ENCODE results near the gene HK1.
"Not testable (repeated sequence)": the region's sequence is repeated elsewhere in the genome, so short reads cannot be mapped to it uniquely, and the experiment has no call there.

HK1 gene

GRCh38 chr10:69303632-69304051, 25.3 kb downstream of the HK1 start:
- no peak for TF ChIP-seq CTCF (IDR thresholded peaks at IDR 0.05; ENCODE audit: low read depth, low read length, missing control alignments)
- no peak overlapping the region for H3K4me3 ChIP-seq (ENCODE audit: low read depth, low read length)
- DNase-seq (ENCODE audit: low read depth): no peak

- no peak overlapping the region for H3K4me3 ChIP-seq (ENCODE audit: low read depth, low read length)
- DNase-seq (ENCODE audit: low read depth): no peak
- TF ChIP-seq CTCF (IDR thresholded peaks at IDR 0.05; ENCODE audit: low read depth, low read length, missing control alignments): no peak
Measured at GRCh38 chr10:69306421-69306820, 28.1 kb downstream of the HK1 start.

GRCh38 chr10:69307434-69307833, 29.1 kb downstream of the HK1 start:
- TF ChIP-seq CTCF (IDR thresholded peaks at IDR 0.05; ENCODE audit: low read depth, low read length, missing control alignments): no peak
- no peak for DNase-seq (ENCODE audit: low read depth)
- no peak overlapping the region for H3K4me3 ChIP-seq (ENCODE audit: low read depth, low read length)

GRCh38 chr10:69308304-69308703, 30.0 kb downstream of the HK1 start:
- not testable (repeated sequence) for DNase-seq (ENCODE audit: low read depth); H3K4me3 ChIP-seq (ENCODE audit: low read depth, low read length)

- DNase-seq (ENCODE audit: low read depth): no peak
- TF ChIP-seq CTCF (IDR thresholded peaks at IDR 0.05; ENCODE audit: low read depth, low read length, missing control alignments): no peak
- no peak overlapping the region for H3K4me3 ChIP-seq (ENCODE audit: low read depth, low read length)
Measured at GRCh38 chr10:69311309-69311708, 33.0 kb downstream of the HK1 start.

- no peak overlapping the region for H3K4me3 ChIP-seq (ENCODE audit: low read depth, low read length)
- DNase-seq (ENCODE audit: low read depth): no peak
- TF ChIP-seq CTCF (IDR thresholded peaks at IDR 0.05; ENCODE audit: low read depth, low read length, missing control alignments): no peak
Measured at GRCh38 chr10:69312528-69312927, 34.2 kb downstream of the HK1 start.

- no peak for TF ChIP-seq CTCF (IDR thresholded peaks at IDR 0.05; ENCODE audit: low read depth, low read length, missing control alignments)
- no peak for DNase-seq (ENCODE audit: low read depth)
- H3K4me3 ChIP-seq (ENCODE audit: low read depth, low read length): no peak overlapping the region
Measured at GRCh38 chr10:69315100-69315542, 36.8 kb downstream of the HK1 start.

All from GM12864 (cell line).